ENCODE data around the gene TEPSIN. TPM values are rescaled to one million over a fixed set of nuclear protein-coding genes. Genes with fewer than 3 reads are reported as not detected.

TEPSIN gene
- total RNA-seq, 1 experiment from 2014 or later = 40.7 TPM

DNA sequence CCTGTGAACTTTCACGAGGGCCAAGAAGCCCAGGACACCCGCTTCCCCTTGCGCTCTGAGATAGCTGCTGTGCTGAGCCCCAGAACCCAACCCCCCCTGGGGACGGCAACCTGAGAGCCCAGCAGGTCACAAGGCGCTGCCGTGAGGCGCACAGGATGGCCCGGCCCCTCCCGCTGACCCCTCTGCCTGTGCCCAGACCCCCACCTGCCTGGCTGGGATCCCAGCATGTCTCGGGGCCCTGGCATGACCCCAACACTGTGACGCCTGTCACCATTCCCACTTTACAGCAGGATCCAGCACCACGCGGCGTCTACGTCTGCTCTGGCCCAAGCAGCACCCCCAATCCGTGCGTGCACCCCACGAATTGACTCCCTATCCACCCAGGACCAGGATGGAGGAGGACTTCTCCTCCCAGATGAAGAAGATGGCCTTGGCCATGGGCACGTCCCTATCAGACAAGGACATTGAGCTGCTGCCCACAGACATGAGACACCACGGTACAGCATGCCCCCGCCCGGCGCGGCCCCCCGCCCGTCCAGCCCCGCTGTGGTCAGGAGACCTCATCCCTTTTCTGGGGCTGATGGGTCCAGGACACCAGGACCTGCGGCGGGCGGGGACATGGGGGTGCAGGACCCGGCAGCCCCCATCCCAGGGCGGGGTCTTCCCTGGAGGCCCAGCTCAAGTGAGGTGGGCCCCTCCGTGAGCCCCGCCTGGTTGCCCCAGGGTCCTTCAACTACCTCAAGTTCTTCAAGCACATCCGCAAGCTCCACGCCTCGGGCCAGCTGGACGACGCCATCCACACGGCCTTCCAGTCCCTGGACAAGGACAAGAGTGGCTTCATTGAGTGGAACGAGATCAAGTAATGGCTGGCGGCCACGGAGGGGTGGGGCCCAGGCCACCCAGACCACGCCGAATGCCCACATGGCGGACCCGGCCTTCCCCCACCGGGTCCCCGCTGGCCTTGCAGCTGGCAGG is 57.7 kb downstream of the TEPSIN start (continued):
- no peak for TF ChIP-seq PRRX2 (CRISPR knock-in tag; IDR thresholded peaks at IDR 0.05)
- TF ChIP-seq SP1 (CRISPR knock-in tag; conservative IDR thresholded peaks at IDR 0.05) = no peak
- TF ChIP-seq, protein P1, sequence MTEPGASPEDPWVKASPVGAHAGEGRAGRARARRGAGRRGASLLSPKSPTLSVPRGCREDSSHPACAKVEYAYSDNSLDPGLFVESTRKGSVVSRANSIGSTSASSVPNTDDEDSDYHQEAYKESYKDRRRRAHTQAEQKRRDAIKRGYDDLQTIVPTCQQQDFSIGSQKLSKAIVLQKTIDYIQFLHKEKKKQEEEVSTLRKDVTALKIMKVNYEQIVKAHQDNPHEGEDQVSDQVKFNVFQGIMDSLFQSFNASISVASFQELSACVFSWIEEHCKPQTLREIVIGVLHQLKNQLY (CRISPR knock-in tag; IDR thresholded peaks at IDR 0.05) = no peak
- TF ChIP-seq, protein P2, sequence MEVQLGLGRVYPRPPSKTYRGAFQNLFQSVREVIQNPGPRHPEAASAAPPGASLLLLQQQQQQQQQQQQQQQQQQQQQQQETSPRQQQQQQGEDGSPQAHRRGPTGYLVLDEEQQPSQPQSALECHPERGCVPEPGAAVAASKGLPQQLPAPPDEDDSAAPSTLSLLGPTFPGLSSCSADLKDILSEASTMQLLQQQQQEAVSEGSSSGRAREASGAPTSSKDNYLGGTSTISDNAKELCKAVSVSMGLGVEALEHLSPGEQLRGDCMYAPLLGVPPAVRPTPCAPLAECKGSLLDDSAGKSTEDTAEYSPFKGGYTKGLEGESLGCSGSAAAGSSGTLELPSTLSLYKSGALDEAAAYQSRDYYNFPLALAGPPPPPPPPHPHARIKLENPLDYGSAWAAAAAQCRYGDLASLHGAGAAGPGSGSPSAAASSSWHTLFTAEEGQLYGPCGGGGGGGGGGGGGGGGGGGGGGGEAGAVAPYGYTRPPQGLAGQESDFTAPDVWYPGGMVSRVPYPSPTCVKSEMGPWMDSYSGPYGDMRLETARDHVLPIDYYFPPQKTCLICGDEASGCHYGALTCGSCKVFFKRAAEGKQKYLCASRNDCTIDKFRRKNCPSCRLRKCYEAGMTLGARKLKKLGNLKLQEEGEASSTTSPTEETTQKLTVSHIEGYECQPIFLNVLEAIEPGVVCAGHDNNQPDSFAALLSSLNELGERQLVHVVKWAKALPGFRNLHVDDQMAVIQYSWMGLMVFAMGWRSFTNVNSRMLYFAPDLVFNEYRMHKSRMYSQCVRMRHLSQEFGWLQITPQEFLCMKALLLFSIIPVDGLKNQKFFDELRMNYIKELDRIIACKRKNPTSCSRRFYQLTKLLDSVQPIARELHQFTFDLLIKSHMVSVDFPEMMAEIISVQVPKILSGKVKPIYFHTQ (CRISPR knock-in tag; IDR thresholded peaks at IDR 0.05) = no peak
- no peak for TF ChIP-seq OVOL2 (CRISPR knock-in tag; IDR thresholded peaks at IDR 0.05; ENCODE audit: borderline replicate concordance)

DNA sequence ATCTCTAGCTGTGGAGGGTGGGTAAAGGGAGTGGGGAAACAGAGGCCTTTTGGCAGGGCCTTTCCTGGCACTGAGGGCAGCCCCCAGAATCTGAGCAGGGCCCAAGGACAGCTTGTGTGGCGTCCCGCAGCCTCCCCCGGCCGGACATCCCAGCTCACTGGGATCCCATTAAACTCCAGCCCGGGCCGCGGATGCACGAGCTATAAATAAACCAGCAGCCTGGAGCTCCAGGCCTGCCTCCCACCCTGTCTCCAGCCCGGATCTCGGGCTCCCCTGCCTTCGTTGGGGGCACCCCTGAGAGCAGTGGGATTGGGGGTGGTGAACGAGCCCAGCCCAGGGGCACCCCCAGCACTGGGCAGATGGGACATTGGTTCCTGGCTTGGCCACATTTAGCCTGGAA is 59.0 kb downstream of the TEPSIN start:
- H3K27ac Mint-ChIP-seq = no peak overlapping the region
- peaks cover 3% of the 10 kb centered on the region; the same call in 1 of the 2 replicates for H3K9me3 Mint-ChIP-seq
- ATAC-seq (no peak), DNase-seq (ENCODE audit: low spot score) (no peak)
- H3K27me3 Mint-ChIP-seq (ENCODE audit: low read depth) = no peaks in the 10 kb centered on the region; the same call in 1 of the 2 replicates
- no peaks in the 10 kb centered on the region for H3K36me3 Mint-ChIP-seq
- no peak overlapping the region for H3K4me3 Mint-ChIP-seq
- POLR2A ChIA-PET = no interaction called here
- no peaks in the 10 kb centered on the region for H3K4me1 Mint-ChIP-seq
- TF ChIP-seq, protein P3, sequence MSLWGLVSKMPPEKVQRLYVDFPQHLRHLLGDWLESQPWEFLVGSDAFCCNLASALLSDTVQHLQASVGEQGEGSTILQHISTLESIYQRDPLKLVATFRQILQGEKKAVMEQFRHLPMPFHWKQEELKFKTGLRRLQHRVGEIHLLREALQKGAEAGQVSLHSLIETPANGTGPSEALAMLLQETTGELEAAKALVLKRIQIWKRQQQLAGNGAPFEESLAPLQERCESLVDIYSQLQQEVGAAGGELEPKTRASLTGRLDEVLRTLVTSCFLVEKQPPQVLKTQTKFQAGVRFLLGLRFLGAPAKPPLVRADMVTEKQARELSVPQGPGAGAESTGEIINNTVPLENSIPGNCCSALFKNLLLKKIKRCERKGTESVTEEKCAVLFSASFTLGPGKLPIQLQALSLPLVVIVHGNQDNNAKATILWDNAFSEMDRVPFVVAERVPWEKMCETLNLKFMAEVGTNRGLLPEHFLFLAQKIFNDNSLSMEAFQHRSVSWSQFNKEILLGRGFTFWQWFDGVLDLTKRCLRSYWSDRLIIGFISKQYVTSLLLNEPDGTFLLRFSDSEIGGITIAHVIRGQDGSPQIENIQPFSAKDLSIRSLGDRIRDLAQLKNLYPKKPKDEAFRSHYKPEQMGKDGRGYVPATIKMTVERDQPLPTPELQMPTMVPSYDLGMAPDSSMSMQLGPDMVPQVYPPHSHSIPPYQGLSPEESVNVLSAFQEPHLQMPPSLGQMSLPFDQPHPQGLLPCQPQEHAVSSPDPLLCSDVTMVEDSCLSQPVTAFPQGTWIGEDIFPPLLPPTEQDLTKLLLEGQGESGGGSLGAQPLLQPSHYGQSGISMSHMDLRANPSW (CRISPR knock-in tag; conservative IDR thresholded peaks at IDR 0.05; ENCODE audit: low read depth) = no peak
- TF ChIP-seq NFATC4 (CRISPR knock-in tag; IDR thresholded peaks at IDR 0.05) (no peak), RORB (CRISPR knock-in tag; IDR thresholded peaks at IDR 0.05) (no peak), ZBTB21 (CRISPR knock-in tag; IDR thresholded peaks at IDR 0.05; ENCODE audit: borderline replicate concordance) (no peak), KAT7 (CRISPR knock-in tag; IDR thresholded peaks at IDR 0.05; ENCODE audit: borderline replicate concordance) (no peak), ELF4 (CRISPR knock-in tag; IDR thresholded peaks at IDR 0.05; ENCODE audit: low read depth) (no peak), TP53 (CRISPR knock-in tag; IDR thresholded peaks at IDR 0.05) (no peak), FOXP1 (CRISPR knock-in tag; IDR thresholded peaks at IDR 0.05; ENCODE audit: borderline replicate concordance) (no peak), EMX1 (CRISPR knock-in tag; IDR thresholded peaks at IDR 0.05) (no peak)
- CTCF ChIA-PET = interaction anchor here (0.6 to 1.8 kb wide), 5 partner anchors 9 to 191 kb away, joined by 3 to 5 read pairs (median 3); no protein-coding TSS in a partner anchor

DNA sequence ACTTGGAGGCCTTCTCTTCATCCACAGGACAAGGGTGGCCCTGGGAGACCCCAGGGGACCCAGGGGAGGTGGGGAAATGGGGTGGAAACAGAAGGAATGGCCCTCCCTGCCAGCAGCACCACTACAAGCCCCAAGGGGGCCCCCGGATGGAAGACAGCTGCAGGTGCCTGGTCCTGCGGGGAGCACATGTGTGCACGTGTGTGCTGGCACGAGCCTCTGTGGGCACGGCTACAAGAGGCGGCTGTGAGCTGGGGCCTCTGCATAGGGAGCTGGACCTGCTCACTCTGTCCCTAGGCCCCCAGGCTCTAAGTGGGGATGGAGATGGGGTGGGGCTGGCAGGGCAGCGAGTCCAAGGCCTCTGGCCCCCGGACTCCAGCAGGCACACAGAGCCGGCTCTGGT is 59.6 kb downstream of the TEPSIN start:
- Mint-ChIP-seq H3K4me1 (no peaks in the 10 kb centered on the region), H3K36me3 (no peaks in the 10 kb centered on the region), H3K27ac (no peak overlapping the region), H3K9me3 (peaks cover 3% of the 10 kb centered on the region; the same call in 1 of the 2 replicates), H3K27me3 (ENCODE audit: low read depth) (no peaks in the 10 kb centered on the region; the same call in 1 of the 2 replicates), H3K4me3 (no peak overlapping the region)
- CTCF ChIA-PET = interaction anchor here (0.6 to 1.8 kb wide), 5 partner anchors 10 to 57 kb away, joined by 3 to 5 read pairs (median 3); no protein-coding TSS in a partner anchor
- no peak for DNase-seq (ENCODE audit: low spot score)
- TF ChIP-seq NFYB (CRISPR knock-in tag; conservative IDR thresholded peaks at IDR 0.05; ENCODE audit: low read depth) (no peak), TP53 (CRISPR knock-in tag; IDR thresholded peaks at IDR 0.05) (no peak)
- TF ChIP-seq, protein P4, sequence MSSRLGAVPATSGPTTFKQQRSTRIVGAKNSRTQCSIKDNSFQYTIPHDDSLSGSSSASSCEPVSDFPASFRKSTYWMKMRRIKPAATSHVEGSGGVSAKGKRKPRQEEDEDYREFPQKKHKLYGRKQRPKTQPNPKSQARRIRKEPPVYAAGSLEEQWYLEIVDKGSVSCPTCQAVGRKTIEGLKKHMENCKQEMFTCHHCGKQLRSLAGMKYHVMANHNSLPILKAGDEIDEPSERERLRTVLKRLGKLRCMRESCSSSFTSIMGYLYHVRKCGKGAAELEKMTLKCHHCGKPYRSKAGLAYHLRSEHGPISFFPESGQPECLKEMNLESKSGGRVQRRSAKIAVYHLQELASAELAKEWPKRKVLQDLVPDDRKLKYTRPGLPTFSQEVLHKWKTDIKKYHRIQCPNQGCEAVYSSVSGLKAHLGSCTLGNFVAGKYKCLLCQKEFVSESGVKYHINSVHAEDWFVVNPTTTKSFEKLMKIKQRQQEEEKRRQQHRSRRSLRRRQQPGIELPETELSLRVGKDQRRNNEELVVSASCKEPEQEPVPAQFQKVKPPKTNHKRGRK (CRISPR knock-in tag; IDR thresholded peaks at IDR 0.05; ENCODE audit: borderline replicate concordance) = no peak
- TF ChIP-seq, protein P5, sequence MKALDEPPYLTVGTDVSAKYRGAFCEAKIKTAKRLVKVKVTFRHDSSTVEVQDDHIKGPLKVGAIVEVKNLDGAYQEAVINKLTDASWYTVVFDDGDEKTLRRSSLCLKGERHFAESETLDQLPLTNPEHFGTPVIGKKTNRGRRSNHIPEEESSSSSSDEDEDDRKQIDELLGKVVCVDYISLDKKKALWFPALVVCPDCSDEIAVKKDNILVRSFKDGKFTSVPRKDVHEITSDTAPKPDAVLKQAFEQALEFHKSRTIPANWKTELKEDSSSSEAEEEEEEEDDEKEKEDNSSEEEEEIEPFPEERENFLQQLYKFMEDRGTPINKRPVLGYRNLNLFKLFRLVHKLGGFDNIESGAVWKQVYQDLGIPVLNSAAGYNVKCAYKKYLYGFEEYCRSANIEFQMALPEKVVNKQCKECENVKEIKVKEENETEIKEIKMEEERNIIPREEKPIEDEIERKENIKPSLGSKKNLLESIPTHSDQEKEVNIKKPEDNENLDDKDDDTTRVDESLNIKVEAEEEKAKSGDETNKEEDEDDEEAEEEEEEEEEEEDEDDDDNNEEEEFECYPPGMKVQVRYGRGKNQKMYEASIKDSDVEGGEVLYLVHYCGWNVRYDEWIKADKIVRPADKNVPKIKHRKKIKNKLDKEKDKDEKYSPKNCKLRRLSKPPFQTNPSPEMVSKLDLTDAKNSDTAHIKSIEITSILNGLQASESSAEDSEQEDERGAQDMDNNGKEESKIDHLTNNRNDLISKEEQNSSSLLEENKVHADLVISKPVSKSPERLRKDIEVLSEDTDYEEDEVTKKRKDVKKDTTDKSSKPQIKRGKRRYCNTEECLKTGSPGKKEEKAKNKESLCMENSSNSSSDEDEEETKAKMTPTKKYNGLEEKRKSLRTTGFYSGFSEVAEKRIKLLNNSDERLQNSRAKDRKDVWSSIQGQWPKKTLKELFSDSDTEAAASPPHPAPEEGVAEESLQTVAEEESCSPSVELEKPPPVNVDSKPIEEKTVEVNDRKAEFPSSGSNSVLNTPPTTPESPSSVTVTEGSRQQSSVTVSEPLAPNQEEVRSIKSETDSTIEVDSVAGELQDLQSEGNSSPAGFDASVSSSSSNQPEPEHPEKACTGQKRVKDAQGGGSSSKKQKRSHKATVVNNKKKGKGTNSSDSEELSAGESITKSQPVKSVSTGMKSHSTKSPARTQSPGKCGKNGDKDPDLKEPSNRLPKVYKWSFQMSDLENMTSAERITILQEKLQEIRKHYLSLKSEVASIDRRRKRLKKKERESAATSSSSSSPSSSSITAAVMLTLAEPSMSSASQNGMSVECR (CRISPR knock-in tag; IDR thresholded peaks at IDR 0.05; ENCODE audit: borderline replicate concordance) = no peak
- ATAC-seq = no peak
- POLR2A ChIA-PET = interaction anchor here (0.6 kb wide), 1 partner anchor 226 kb away, joined by 5 read pairs; no protein-coding TSS in a partner anchor

Data from WTC11 (cell line).